Panc1 (cell line): ENCODE data around the gene NEURL4. TPM values are rescaled to one million over a fixed set of nuclear protein-coding genes. Genes with fewer than 3 reads are reported as not detected.

Source experiments
- ATAC-seq: fragments of 200-7000 bp; cut with Tn5 transposase; 2 replicates; pipeline ENCODE4 v1.9.1; 2020; ENCODE audit warnings: mild to moderate bottlenecking, moderate library complexity
- BruUV-seq: library from RNA; stranded (reverse); fragments of 400-500 nt; replicated peaks from 2 replicates; lab custom pipeline; 2021; lab: Mats Ljungman, UMichigan
- CTCF ChIA-PET: fragments of 300-600 bp; sonication (Branson Sonifier 250); formaldehyde crosslinking; loops from one replicate; lab custom pipeline; 2022; ENCODE audit warnings: antibody characterized with exemption; lab: Charles Lee
- POLR2A ChIA-PET: fragments of 300-600 bp; sonication (Branson Sonifier 250); formaldehyde crosslinking; loops from one replicate; lab custom pipeline; 2022; ENCODE audit warnings: antibody characterized with exemption; lab: Charles Lee
- DNase-seq: peaks from one replicate; pipeline ENCODE4 v3.0.0-alpha.2; 2010; ENCODE audit warnings: low read depth, low spot score
- H3K27ac ChIP-seq: 2 replicates; pipeline ENCODE4 v1.5.1; 2011; ENCODE audit warnings: mild to moderate bottlenecking, low read length, inconsistent platforms
- H3K27me3 ChIP-seq: fragments of 200-500 bp; sonication (Bioruptor generic); 2 replicates; pipeline ENCODE4 v1.6.0; 2014; ENCODE audit warnings: low read length, inconsistent platforms; ENCODE audit not compliant: control insufficient read depth, insufficient read depth
- H3K36me3 ChIP-seq: fragments of 200-500 bp; sonication (Bioruptor generic); 2 replicates; pipeline ENCODE4 v1.5.1; 2014; ENCODE audit warnings: inconsistent platforms, mild to moderate bottlenecking, low read length, moderate library complexity; ENCODE audit not compliant: control insufficient read depth, insufficient read depth
- H3K4me1 ChIP-seq: 2 replicates; pipeline ENCODE4 v1.5.1; 2011; ENCODE audit warnings: inconsistent platforms, mild to moderate bottlenecking, low read length, moderate library complexity; ENCODE audit not compliant: control insufficient read depth, insufficient read depth
- H3K4me3 ChIP-seq, 2 experiments: 2 replicates each; pipeline ENCODE4 v1.5.1; 2011 to 2012; ENCODE audit warnings: low read depth in 2 of 2, low read length in 2 of 2, mild to moderate bottlenecking in 2 of 2, inconsistent platforms in 1 of 2, moderate library complexity in 1 of 2
- H3K9me3 ChIP-seq: fragments of 200-500 bp; sonication (Bioruptor generic); 2 replicates; pipeline ENCODE4 v1.5.1; 2014; ENCODE audit warnings: low read depth, mild to moderate bottlenecking, inconsistent platforms, low read length, moderate library complexity; ENCODE audit not compliant: control insufficient read depth, insufficient read depth
- CTCF ChIP-seq: fragments of 450-650 bp; IDR thresholded peaks from 2 replicates; pipeline ENCODE4 v1.5.1; 2017; ENCODE audit warnings: mild to moderate bottlenecking
- POLR2AphosphoS5 ChIP-seq: IDR thresholded peaks from 2 replicates; pipeline ENCODE4 v1.6.1; 2012; ENCODE audit warnings: mild to moderate bottlenecking, low read depth, low read length, moderate library complexity
- REST ChIP-seq, 2 experiments: IDR thresholded peaks; 2 replicates each; pipeline ENCODE4 v1.6.1; 2011 to 2012; ENCODE audit warnings: low read depth in 2 of 2, control low read depth in 1 of 2, low read length in 1 of 2, mild to moderate bottlenecking in 1 of 2, moderate library complexity in 1 of 2; ENCODE audit not compliant: insufficient read depth in 1 of 2
- SIN3A ChIP-seq: IDR thresholded peaks from 2 replicates; pipeline ENCODE4 v1.6.1; 2012; ENCODE audit warnings: low read depth, mild to moderate bottlenecking, low read length, moderate library complexity, borderline replicate concordance; ENCODE audit not compliant: insufficient read depth
- TCF7L2 ChIP-seq: IDR thresholded peaks from 2 replicates; pipeline ENCODE4 v1.6.1; 2011; ENCODE audit warnings: mild to moderate bottlenecking, low read depth, low read length, inconsistent platforms
- in situ Hi-C: cut with HindIII; loops from 2 replicates; pipeline ENCODE4 v1.10.0; 2016; ENCODE audit warnings: low sequenced_read_pairs, low pct_unique_long_range_greater_than_20kb
- intact Hi-C: fragments of 100-400 bp; cut with micrococcal nuclease; formaldehyde crosslinking; loops from one replicate; pipeline ENCODE4 v1.10.0; 2022; ENCODE audit not compliant: unreplicated experiment
- total RNA-seq: library from RNA; stranded (reverse); gene quantifications from one replicate; pipeline ENCODE4 v1.2.1, GENCODE V29; 2021; ENCODE audit not compliant: unreplicated experiment

Gene NEURL4
- total RNA-seq, 1 experiment from 2014 or later, result 58.9 TPM

GRCh38 chr17:7328009-7328408, 1.1 kb downstream of the NEURL4 start:
- Histone ChIP-seq H3K27me3 (no peaks in the 10 kb centered on the region), H3K9me3 (no peaks in the 10 kb centered on the region), H3K27ac (peak overlapping the region; percentile 90), H3K4me3 (peak overlapping the region; percentile 81 to 90), H3K4me1 (peaks cover 7% of the 10 kb centered on the region), H3K36me3 (no peaks in the 10 kb centered on the region; the same call in 1 of the 2 replicates)
- TF ChIP-seq SIN3A (no peak), POLR2AphosphoS5 (no peak), TCF7L2 (no peak), REST (IDR thresholded peaks at IDR 0.05; ENCODE audit: insufficient read depth in 1 of 2, low read depth in 2 of 2, low read length in 1 of 2) (no peak), CTCF (no peak)
- ATAC-seq, result no peak
- POLR2A ChIA-PET, result no interaction called here
- intact Hi-C loops, result no loop called here
- DNase-seq, result no peak
- no TSS peak for BruUV-seq
- in situ Hi-C loops, result no loop called here
- CTCF ChIA-PET, result no interaction called here

GRCh38 chr17:7327501-7327900, 1.6 kb downstream of the NEURL4 start:
- H3K4me3 ChIP-seq, result no peak overlapping the region
- H3K27ac ChIP-seq, result no peak overlapping the region
- in situ Hi-C loops, result no loop called here
- DNase-seq (no peak), ATAC-seq (no peak)
- no peaks in the 10 kb centered on the region for H3K27me3 ChIP-seq
- no TSS peak for BruUV-seq
- TF ChIP-seq TCF7L2 (no peak), SIN3A (no peak), CTCF (no peak), REST (IDR thresholded peaks at IDR 0.05; ENCODE audit: insufficient read depth in 1 of 2, low read depth in 2 of 2, low read length in 1 of 2) (no peak), POLR2AphosphoS5 (no peak)
- intact Hi-C loops, result no loop called here
- H3K9me3 ChIP-seq, result no peaks in the 10 kb centered on the region
- H3K36me3 ChIP-seq, result no peaks in the 10 kb centered on the region; the same call in 1 of the 2 replicates
- ChIA-PET CTCF (no interaction called here), POLR2A (no interaction called here)
- peaks cover 7% of the 10 kb centered on the region for H3K4me1 ChIP-seq
